OCI-LY1 (cell line): ENCODE data around the gene NUTM2F.
"Not testable (repeated sequence)": the region's sequence is repeated elsewhere in the genome, so short reads cannot be mapped to it uniquely, and the experiment has no call there.

ENCODE experiments used
- H2AFZ ChIP-seq: fragments of 200-600 bp; sonication (generic), shearing (Covaris generic); 2 replicates; pipeline ENCODE4 v1.6.0; 2014; ENCODE audit warnings: antibody characterized with exemption, mild to moderate bottlenecking, low read length
- H3F3A ChIP-seq: fragments of 200-600 bp; sonication (generic), shearing (Covaris generic); 2 replicates; pipeline ENCODE4 v1.6.0; 2014; ENCODE audit warnings: mild to moderate bottlenecking, antibody characterized with exemption, low read length, moderate library complexity; ENCODE audit not compliant: insufficient read depth
- H3K27ac ChIP-seq: fragments of 200-600 bp; sonication (generic); 2 replicates; pipeline ENCODE4 v1.5.1; 2014; ENCODE audit warnings: low read length, mixed run types, mild to moderate bottlenecking, low read depth; ENCODE audit not compliant: poor library complexity, severe bottlenecking
- H3K27me3 ChIP-seq: fragments of 200-600 bp; sonication (generic); 2 replicates; pipeline ENCODE4 v1.6.0; 2014; ENCODE audit warnings: antibody characterized with exemption, mild to moderate bottlenecking, low read length, moderate library complexity; ENCODE audit not compliant: insufficient read depth
- H3K36me3 ChIP-seq: fragments of 200-600 bp; sonication (generic); 2 replicates; pipeline ENCODE4 v1.6.1; 2014; ENCODE audit warnings: mild to moderate bottlenecking, antibody characterized with exemption, low read length, moderate library complexity, mixed read lengths; ENCODE audit not compliant: insufficient read depth
- H3K4me1 ChIP-seq: fragments of 200-600 bp; sonication (generic); 2 replicates; pipeline ENCODE4 v1.5.1; 2014; ENCODE audit warnings: mild to moderate bottlenecking, low read length, moderate library complexity; ENCODE audit not compliant: insufficient read depth, severe bottlenecking
- H3K4me2 ChIP-seq: fragments of 200-600 bp; sonication (generic), shearing (Covaris generic); 2 replicates; pipeline ENCODE4 v1.6.1; 2014; ENCODE audit warnings: low read length
- H3K4me3 ChIP-seq: fragments of 200-600 bp; sonication (generic); 2 replicates; pipeline ENCODE4 v1.5.1; 2014; ENCODE audit warnings: low read length, low read depth, mild to moderate bottlenecking, mixed read lengths; ENCODE audit not compliant: poor library complexity, severe bottlenecking
- H3K79me2 ChIP-seq: fragments of 200-600 bp; shearing (Covaris generic); 2 replicates; pipeline ENCODE4 v1.6.1; 2016; ENCODE audit warnings: mixed run types, low read length, mixed read lengths; ENCODE audit not compliant: insufficient read depth
- H3K9ac ChIP-seq: fragments of 200-600 bp; sonication (generic), shearing (Covaris generic); 2 replicates; pipeline ENCODE4 v1.6.1; 2014; ENCODE audit warnings: mild to moderate bottlenecking, low read length, mixed read lengths
- H3K9me2 ChIP-seq: fragments of 200-600 bp; sonication (generic), shearing (Covaris generic); 2 replicates; pipeline ENCODE4 v1.6.1; 2014; ENCODE audit warnings: low read depth, mild to moderate bottlenecking, low read length, mixed read lengths
- H3K9me3 ChIP-seq: fragments of 200-600 bp; shearing (Covaris generic); 2 replicates; pipeline ENCODE4 v1.6.1; 2014; ENCODE audit warnings: low read length, mixed read lengths
- H4K20me1 ChIP-seq: fragments of 200-600 bp; sonication (generic), shearing (Covaris generic); 2 replicates; pipeline ENCODE4 v1.6.0; 2016; ENCODE audit warnings: mild to moderate bottlenecking, low read length; ENCODE audit not compliant: insufficient read depth

The NUTM2F gene

GRCh38 chr9:94351901-94352723 lies 23.7 kb upstream of the NUTM2F start:
- not testable (repeated sequence) for H3K27me3 ChIP-seq, H3K27ac ChIP-seq, H3K4me1 ChIP-seq, H3K4me3 ChIP-seq, H4K20me1 ChIP-seq, H3K9me2 ChIP-seq, H3F3A ChIP-seq, H3K36me3 ChIP-seq, H3K9me3 ChIP-seq, H3K9ac ChIP-seq, H2AFZ ChIP-seq, H3K4me2 ChIP-seq, H3K79me2 ChIP-seq

- not testable (repeated sequence) for H4K20me1 ChIP-seq, H3K27me3 ChIP-seq, H3K4me1 ChIP-seq, H2AFZ ChIP-seq, H3F3A ChIP-seq, H3K9ac ChIP-seq, H3K4me2 ChIP-seq, H3K9me3 ChIP-seq, H3K4me3 ChIP-seq, H3K27ac ChIP-seq, H3K9me2 ChIP-seq, H3K79me2 ChIP-seq, H3K36me3 ChIP-seq
These were observed 20.3 kb upstream of the NUTM2F start for GRCh38 chr9:94348754-94349153.

GRCh38 chr9:94347451-94347850 lies 19.0 kb upstream of the NUTM2F start:
- not testable (repeated sequence) for H3K4me1 ChIP-seq, H3K9me2 ChIP-seq, H3K9ac ChIP-seq, H3K4me3 ChIP-seq, H3K79me2 ChIP-seq, H3F3A ChIP-seq, H4K20me1 ChIP-seq, H3K36me3 ChIP-seq, H3K9me3 ChIP-seq, H3K27me3 ChIP-seq, H3K27ac ChIP-seq, H3K4me2 ChIP-seq, H2AFZ ChIP-seq

GRCh38 chr9:94341703-94342102 lies 13.3 kb upstream of the NUTM2F start:
- not testable (repeated sequence) for H3K4me1 ChIP-seq, H2AFZ ChIP-seq, H3K4me2 ChIP-seq, H3K36me3 ChIP-seq, H3K79me2 ChIP-seq, H4K20me1 ChIP-seq, H3F3A ChIP-seq, H3K9me3 ChIP-seq, H3K27me3 ChIP-seq, H3K9ac ChIP-seq, H3K9me2 ChIP-seq, H3K27ac ChIP-seq, H3K4me3 ChIP-seq

- H3F3A ChIP-seq, H3K4me3 ChIP-seq, H3K9ac ChIP-seq, H3K27me3 ChIP-seq, H3K9me2 ChIP-seq, H3K4me1 ChIP-seq, H3K9me3 ChIP-seq, H4K20me1 ChIP-seq, H3K36me3 ChIP-seq, H3K4me2 ChIP-seq, H3K79me2 ChIP-seq, H3K27ac ChIP-seq, H2AFZ ChIP-seq: not testable (repeated sequence)
These were observed 12.3 kb upstream of the NUTM2F start for GRCh38 chr9:94340750-94341149.

- H3K4me2 ChIP-seq, H2AFZ ChIP-seq, H3K9ac ChIP-seq, H4K20me1 ChIP-seq, H3K27ac ChIP-seq, H3F3A ChIP-seq, H3K27me3 ChIP-seq, H3K4me1 ChIP-seq, H3K4me3 ChIP-seq, H3K36me3 ChIP-seq, H3K9me2 ChIP-seq, H3K9me3 ChIP-seq, H3K79me2 ChIP-seq: not testable (repeated sequence)
These were observed 11.2 kb upstream of the NUTM2F start for GRCh38 chr9:94339657-94340056.

- not testable (repeated sequence) for H3F3A ChIP-seq, H4K20me1 ChIP-seq, H3K27me3 ChIP-seq, H3K27ac ChIP-seq, H3K9me2 ChIP-seq, H3K4me1 ChIP-seq, H3K4me3 ChIP-seq, H3K9me3 ChIP-seq, H3K9ac ChIP-seq, H3K4me2 ChIP-seq, H3K36me3 ChIP-seq, H3K79me2 ChIP-seq, H2AFZ ChIP-seq
These were observed 10.3 kb upstream of the NUTM2F start for GRCh38 chr9:94338723-94339122.

- H3K9me2 ChIP-seq, H2AFZ ChIP-seq, H3K36me3 ChIP-seq, H3K9me3 ChIP-seq, H4K20me1 ChIP-seq, H3K4me1 ChIP-seq, H3K4me3 ChIP-seq, H3K9ac ChIP-seq, H3K27me3 ChIP-seq, H3K27ac ChIP-seq, H3K79me2 ChIP-seq, H3K4me2 ChIP-seq, H3F3A ChIP-seq: not testable (repeated sequence)
These were observed 8.0 kb upstream of the NUTM2F start for GRCh38 chr9:94336445-94336844.
